GM18870 (cell line): ENCODE results near the gene NPAS3.

Source experiments
- ATAC-seq: cut with Tn5 transposase; IDR thresholded peaks from one replicate; pipeline ENCODE4 v1.9.1; 2021; ENCODE audit warnings: moderate library complexity; ENCODE audit not compliant: unreplicated experiment

The NPAS3 gene

GRCh38 chr14:33606591-33606990 is 667.9 kb downstream of the NPAS3 start:
- no peak for ATAC-seq

- ATAC-seq = no peak
Measured at GRCh38 chr14:33609582-33609981, 670.9 kb downstream of the NPAS3 start.

- ATAC-seq = no peak
Measured at GRCh38 chr14:33610121-33610520, 671.4 kb downstream of the NPAS3 start.

DNA sequence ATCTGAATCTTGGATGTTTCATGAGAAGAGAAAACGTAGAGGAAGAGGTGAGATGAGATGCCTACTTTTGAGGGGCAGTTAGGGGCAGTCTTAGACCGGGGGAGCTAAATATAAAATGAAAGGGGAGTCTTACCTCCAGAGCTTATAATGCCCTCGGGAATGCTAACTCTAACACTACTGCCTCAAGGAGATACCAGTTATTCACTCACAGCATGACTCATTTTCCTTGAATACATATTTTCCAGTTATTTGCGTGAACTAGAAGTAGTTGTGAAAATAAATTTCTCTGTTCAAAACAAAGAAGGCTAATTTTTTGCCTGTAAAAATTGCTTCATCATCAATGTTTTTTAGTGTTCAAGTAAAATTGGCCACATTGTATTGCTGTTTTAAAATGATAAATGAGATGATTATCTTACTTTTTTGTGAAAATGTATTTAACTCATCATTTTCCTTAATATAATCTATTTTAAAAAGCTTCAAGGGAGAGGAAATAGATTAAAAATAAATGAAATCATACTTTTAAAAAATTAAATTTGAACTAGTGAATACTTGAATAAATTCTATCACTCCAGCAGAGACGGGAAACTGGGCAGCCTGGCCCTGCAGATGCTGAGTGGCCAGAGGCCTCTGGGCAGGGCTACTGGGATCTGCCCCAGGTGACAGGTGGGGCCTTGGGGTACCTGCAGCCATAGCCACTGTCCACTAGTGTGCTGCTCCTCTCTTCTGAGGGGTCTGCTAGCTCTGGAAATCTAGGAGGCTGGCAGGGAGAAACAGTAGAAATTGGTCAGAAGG is 672.9 kb downstream of the NPAS3 start:
- no peak for ATAC-seq

DNA sequence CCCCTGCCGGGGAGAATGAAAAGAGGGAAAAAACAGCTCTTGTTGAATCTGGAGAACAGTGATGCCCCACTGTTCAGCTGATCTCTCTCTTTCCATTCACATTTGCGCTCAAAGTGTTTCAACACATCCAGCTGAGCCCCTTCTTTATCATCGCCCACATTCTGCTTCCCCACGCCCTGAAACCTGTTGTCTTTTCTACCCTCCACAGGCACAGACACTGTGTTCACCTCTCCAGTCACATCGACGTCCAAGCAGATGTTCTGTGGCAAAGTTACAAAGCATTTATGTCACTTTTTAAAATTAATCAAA is 673.5 kb downstream of the NPAS3 start:
- ATAC-seq = no peak

DNA sequence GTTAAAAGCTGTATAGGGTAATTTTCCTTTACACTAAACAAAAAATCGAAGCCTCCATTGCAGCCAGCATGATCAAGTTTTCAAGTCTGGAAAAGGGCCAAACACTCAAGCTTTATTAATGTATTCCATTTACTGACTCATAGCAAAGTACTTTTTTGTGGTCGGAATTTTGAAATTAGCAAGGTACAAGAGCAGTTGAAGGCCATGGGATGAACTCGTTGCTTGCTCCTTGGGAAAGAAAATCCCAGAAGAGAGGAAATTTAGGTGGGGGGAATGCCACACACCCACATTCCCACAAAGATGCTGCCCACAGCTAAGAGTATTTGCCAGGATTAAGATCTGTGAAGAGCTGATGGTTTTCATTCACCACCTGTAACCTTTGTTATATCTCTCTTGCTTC is 678.5 kb downstream of the NPAS3 start:
- ATAC-seq = no peak

DNA sequence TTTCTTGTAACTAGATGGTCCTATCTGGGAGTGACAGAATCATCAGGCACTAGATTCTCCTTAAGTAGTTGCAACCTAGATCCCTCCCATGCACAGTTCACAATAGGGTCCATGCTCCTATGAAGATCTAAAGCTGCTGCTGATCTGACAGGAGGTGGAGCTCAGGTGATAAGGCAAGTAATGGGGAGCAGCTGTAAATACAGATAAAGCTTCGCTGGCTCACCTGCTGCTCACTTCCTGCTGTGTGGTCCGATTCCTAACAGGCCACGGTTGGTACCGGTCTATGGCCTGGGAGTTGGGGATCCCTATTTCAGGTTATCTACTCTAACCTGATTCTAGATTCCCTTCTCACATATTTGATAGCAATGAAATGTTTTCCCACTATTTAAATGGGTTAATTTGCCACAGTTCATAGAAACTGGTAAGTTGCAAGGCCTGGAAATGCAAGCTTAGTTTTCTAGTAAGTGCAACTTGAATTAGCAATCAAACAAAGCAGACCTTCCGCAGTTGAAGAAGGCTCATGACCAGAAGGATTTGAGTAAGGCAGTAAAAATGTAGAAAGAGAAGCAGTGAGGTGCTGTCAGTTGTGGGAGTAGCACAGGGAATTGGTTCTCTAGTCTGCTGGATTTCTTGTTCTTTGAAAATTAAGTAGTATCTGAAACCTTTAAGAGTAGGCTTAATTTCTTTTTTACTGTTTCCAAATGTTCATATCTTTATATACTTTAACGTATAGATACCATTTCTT is 679.9 kb downstream of the NPAS3 start:
- ATAC-seq = no peak

DNA sequence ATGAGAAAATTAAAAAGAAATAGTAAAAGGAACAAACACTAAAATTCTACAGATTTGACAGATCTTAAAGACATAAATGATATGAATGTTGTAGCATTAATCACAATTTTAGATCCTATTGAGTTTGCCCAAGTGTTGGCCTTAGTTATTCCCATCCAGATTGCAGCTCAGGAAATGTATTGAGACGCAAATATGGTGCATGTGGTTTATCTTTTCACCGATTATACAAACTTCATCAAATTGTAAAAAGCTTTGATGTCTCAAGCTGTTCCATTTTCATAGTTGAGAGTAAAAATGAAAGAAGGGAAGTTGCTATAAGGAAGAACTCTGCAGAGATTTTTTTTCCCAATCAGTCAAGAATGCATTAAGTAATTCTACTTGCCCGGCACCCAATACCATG is 683.8 kb downstream of the NPAS3 start:
- ATAC-seq = no peak

DNA sequence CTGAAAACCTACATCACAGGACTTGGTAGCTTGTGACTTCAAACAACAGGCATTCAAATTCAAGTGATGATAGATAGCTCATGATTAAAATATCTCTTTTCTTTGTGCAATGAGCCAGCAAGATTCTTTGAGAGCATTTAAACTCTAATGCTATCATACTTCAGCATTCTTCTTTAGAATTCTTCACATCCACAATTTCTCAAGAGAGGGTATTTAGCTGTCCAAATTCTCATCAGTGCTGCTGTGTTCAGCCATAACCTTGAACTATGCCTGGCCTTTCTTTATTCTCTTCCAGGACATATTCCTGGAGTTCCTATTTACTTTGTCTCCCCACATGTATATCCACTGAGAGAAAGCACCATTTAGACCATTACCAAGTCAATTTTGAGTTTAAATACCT is 691.1 kb downstream of the NPAS3 start:
- ATAC-seq = no peak

DNA sequence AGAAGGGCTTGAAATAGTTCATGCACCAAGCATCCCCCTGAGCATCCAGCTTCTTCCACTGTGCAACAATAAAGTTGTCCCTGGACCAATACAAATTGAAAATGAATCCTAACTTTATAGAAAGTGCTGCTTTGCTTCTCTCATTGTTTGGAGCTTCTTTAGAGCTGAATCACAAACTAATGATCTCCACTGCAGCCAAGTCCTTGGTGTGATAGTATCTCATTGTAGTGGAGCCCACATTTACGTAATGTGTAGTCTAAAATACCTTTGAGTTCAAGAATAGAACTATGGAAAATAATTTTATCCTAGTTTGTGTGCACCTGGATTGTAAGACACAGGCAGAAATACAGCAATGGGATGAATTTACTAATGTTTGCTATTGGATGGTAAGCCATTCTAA is 692.3 kb downstream of the NPAS3 start:
- ATAC-seq = no peak

DNA sequence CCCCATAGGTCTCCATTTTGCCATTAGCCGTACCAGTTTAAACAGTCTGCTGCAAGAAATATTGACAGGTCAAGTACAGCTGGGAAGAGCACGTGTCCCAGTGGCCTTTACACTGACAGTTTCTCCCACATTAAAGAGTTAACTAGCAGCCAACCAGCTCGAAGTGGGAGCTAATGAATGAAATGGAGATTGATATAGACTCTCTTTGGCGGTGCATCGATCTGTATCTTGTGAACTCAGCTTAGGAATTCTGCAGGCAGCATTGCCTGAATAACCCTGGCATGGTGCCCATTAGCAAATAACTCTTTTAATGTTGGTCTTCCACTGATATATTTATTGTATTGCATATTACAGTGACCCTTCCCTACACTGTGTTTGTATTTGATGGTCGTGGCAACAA is 692.8 kb downstream of the NPAS3 start:
- ATAC-seq = no peak

DNA sequence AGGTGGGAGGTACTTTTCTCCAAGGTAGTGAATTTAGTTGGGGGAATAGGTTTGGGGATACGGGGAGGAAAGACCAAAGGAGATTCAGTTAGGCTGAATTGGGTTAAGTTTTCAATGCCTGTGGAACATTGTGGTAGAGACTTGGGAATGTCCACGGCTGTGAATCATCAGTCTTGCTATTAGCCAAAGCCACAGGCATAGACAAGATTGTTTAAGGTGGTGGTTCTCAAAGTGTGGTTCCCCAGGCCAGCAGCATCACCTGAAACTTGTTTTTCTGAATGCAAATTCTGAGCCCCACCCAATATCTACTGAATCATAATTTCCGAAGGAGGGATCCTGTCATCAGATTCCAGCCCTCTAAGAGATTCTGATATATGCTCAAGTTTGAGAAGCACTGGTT is 696.0 kb downstream of the NPAS3 start:
- ATAC-seq = no peak

GRCh38 chr14:33636716-33637115 is 698.0 kb downstream of the NPAS3 start:
- ATAC-seq = no peak

DNA sequence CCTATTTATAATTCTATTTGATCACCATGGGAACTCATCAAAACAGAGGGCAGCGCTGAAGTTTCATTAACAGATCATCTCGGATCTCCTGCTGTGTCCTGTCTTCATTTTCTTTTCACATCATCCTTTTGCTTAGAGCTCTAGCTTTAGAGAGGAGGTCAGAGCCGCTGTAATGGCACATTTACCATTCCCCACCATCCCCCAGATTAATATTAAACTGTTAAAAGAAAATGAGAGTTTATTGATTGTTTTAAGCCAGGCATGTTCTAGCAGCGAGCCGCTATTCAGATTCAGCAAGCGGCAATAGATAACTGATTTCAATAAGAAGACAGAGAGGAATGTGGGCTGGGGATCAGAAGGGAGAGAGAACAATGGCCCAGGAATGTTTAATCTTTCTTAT is 703.4 kb downstream of the NPAS3 start:
- ATAC-seq = no peak

DNA sequence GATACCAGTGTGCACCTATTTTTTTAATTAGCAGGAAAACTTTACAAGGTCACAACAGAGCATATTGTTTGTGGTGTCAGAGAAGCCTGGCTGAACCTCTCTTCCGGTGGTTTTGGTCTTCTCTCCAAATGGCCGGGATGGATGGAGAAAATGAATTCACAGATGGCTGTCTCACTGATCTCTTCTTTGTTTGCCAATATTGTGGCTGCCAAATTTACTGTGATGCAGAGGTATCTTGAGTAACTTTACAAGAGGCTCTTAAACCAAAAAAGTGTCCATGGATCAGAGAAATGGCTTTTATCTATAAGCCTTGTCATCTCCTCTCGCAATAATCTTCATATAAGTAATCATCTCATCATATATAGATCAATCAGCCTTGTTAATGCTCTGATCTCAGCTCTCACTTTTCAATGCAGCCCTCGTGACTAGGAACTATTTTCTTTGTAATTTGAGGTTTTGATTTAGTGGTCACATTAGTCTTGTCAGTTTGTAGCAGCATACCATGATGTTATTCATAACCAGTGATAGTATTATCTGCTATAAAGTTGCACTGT is 704.1 kb downstream of the NPAS3 start:
- no peak for ATAC-seq

GRCh38 chr14:33643426-33644181 is 704.9 kb downstream of the NPAS3 start:
- ATAC-seq = no peak

- no peak for ATAC-seq
Measured at GRCh38 chr14:33646692-33647260, 708.1 kb downstream of the NPAS3 start.

DNA sequence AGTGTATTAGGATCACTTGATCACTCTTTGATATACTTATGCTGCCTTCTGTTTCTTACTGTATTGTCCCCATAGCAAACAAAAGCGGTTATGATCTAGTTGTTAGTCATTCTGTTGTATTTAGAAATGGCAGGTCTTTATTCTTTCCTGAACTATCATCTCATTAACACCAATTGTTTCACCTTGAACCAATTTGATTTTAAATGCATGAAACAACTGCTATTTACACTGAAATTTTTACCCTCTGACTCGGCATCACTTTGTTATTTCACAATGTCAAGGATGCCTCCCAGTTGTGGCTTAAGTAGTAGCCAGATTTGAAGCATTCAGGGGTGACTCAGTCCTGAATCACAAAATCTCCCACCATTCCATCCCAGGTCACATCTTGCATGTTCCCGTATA is 708.7 kb downstream of the NPAS3 start:
- ATAC-seq = no peak

DNA sequence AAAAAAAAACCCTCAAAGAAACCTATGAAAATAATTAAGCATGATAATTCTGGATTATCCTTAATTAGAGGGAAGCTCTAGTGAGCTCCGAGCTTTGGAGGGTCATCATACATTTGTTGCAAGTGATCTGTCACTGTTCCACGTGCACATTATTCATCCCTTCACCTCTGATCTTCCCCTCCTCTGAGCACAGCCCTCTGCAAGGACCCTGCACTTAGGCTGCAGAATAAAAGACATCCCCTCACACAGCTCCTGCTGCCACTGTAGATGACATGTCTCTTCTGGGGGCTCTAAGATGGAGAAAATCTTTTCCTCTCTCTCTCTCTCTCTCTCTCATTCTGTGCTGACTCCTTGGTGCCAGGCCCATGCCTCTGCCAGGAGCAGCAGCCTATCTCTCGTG is 711.8 kb downstream of the NPAS3 start:
- no peak for ATAC-seq

DNA sequence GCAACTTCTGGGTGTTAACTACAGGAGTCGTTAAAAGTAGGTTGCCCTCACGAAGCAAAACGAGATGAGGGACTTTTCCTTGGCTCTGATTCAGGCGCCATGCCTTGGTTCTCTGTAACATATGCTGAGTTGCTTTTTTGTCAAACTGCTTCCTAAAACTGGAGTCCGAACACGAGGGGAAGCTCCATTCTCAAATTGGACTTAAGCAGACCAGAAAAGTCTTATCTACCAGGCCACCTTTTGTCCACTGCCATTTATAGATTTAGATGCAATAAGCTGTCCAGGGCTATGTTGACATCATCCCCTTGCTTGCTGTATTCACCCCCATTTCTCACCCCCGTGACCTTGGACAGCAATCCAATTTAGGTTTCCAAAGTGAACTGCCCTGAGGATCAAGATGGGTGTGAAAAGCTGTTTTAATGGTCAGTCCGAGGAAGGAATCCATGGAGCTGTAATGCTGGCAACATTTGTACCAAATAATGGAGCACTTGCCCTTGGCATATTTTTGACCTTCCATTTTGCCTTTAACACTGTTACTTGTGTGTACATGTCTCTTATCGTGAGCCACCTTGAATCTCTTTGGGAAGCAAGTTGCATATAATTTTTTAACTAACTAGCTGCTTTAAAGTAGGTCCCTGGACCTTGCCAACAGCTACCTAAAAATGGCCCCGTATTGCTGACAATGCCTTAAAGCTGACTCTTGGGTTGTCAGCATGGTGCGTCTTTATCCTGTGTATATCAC is 714.1 kb downstream of the NPAS3 start:
- ATAC-seq = no peak

- ATAC-seq = no peak
Measured at GRCh38 chr14:33653308-33653695, 714.6 kb downstream of the NPAS3 start.
